HG02763 (cell line): ENCODE measurements around the gene PBX4.

Source experiments
- ATAC-seq: cut with Tn5 transposase; IDR thresholded peaks from one replicate; pipeline ENCODE4 v1.9.1; 2021; ENCODE audit warnings: mild to moderate bottlenecking, moderate library complexity; ENCODE audit not compliant: unreplicated experiment

PBX4 gene

DNA sequence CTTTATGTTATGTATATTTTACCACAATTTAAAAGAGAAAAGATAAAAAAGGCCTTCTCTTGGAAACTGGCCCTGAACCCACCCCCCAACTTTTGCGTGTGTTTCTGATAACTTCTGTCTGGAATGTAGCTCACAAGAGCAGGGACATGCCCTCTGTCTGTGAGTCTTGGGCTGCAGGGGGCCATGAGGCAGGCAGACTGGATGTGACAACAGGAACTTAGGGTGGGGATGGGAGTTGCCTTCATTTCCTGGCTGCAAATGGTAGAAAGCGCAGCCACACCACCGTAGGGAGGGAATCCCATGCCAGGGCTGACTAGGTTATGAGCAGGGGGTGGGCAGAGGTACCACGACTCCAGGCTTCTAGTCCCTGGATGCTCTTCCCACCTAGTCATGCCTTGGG is 58.6 kb downstream of the PBX4 start:
- no peak for ATAC-seq

DNA sequence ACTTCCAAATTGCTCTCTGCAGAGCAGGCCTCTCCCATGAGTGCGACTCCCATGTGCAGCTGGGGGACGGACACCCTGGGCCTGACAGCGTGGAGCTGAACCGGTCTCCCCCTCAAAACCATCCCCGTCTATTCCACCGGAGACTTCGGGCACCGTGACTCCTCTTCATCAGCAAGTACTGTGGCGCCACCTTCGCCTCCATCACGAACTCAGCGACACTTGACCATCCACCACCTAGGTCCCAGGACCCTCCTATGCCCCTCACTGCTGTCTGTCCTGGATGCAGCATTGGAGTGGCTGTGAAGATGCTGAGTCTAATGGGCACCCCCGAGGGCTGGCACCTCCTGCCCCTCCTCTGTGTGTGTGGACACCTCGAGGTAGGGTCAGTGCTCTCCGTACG is 59.9 kb downstream of the PBX4 start:
- ATAC-seq: no peak

DNA sequence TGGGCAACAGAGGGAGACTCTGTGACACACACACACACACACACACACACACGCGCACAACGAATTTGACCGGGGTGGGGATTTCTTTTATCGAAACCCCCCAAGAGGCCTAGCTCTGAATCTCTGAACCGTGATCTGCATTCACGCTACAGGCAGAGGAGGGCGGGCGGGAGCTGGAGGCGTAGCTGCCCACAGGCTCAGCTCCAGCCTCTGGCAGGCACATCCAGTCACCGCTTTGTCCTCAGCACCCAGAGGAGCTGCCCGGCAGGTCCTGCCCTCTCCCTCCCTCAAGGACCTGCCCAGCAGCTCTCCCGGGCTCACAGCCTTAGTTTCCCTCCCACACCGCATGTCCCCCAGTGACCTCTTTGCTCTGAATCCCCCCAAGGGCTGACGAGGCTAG is 60.4 kb downstream of the PBX4 start:
- no peak for ATAC-seq

DNA sequence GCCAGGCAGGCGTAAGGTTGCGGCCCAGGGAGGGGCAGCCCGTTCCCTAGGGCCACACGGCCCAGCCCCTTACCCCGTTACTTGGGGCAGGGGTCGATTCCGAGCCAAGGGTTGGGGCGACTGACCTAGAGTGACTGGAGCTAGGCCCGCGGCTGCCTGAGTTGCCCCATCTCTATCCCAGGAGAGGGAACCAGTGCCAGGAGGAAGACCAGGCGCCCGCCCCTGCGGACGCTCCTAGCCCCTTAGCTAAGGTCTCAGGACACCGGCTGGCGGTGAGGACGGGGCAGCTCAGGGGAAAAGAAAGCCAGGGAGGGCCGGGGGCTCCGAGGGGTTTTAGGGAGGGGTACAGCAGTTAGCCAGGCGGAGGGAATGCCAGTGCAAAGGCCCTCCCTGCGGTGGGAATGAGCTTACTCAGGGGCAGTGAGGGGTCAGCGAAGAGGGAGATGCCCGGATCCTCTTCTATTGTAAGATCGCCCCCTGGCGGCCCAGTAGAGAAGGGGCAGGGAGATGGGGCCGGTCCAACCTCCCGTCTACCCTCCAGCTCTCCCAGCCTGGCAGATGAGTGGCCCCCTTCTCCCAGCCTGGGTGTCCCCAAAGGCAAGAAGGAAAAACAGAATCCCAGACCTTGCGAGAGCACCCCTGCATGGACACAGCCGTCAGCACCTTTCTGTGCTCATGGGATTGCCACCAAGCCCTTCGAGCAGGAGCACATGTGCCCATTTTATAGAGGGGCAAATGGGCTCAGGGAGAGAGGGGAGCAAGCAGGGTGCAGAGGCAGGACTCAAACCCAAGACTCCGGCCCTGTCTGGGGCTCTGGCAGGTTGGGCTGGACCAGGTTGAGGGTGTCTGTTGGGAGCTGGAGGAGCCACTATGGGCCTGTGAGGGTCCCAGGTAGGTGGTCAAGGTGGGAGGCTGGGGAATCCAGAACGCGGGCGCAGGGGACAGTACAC is 64.1 kb downstream of the PBX4 start:
- ATAC-seq: no peak

DNA sequence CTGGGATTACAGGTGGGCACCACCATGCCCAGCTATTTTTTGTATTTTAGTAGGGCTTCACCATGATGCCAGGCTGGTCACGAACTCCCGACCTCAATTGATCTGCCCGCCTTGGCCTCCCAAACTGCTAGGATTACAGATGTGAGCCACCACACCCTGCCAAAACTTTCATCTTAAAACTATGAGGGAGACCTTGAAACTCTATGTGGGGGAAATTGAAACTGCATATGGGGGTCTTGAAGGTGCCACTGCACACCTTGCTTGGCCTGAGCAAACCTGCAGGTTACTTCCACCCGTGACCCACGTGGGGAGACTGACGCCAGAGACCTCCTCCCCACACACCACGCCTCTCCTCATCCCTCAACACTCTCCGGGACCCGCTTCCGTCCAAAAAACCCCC is 64.8 kb downstream of the PBX4 start:
- no peak for ATAC-seq

DNA sequence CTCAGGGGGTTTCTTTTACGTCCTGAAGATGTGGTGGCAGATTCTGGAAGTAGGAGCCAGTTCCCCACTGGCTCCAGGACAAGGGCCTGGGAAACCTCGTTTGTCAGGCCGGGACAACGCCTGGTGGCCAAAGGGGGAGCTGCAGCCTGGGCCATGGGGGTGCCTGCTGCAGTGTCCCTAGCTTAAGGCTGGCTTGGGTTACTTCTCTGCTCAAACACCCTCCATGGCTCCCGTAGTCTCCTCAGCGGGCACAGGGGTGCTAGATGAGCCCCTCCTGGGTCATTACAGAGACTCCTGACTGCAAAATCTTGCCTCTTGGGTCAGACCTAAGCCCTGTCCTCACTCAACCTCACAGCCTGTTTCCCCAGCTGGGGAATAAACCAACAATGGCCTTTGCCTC is 65.7 kb downstream of the PBX4 start:
- ATAC-seq: no peak

DNA sequence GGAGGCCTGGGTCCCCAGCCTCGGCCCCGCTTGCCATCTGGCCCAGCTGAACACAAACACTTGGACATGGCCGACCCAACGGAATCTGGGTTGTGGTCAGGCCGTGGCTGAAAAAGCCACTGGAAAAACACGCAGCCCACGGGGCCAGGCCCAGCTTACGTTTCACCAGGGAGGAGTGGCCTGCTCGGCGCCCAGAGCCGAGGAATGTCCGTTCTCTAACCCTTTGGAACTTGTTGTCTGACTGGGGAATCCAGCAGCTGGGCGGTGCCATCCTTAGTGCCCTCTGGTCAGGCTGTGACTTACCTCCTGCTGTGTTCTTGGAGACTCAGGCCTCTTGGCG is 66.7 kb downstream of the PBX4 start:
- ATAC-seq: no peak

DNA sequence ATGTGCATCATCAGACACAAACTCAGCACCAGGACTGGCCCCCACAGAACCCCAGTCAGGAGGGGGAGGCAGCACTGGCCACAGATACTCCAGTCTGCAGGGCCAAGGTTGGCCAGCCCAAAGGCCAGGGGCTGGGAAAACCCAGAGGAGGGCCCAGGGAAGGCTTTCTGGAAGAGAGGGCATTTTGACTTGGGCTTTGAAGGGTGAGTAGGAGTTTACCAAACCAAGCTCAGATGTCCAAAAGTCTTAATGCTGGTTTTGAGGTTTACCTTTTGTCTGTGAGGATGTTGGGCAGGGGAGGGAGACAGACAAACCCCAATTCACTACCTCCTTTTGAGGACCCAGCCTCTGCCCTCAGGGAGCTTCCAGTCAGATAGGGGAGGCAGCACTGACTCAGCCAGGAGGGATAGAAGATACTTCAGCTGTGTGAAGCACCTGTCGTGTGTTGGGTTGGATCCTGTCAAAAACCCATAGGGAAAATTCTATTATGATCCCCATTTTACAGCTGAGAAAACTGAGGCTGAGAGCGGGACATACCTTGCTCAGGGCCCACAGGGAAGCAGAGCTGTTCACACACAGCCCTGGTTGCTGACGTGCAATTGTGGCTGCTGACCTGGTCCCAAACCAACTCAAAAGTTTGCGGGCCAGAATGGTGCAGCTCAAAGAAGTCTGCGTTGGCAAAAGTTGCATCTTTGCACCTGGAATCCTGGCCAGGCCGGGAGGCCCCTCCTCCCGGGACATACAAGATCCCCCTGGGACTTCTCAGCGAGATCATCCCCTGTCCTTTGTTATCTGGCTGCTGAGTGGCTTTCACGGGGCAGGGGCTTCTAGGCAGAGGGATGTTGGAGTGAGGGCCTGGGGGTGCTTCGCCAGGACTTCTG is 67.3 kb downstream of the PBX4 start:
- no peak for ATAC-seq

DNA sequence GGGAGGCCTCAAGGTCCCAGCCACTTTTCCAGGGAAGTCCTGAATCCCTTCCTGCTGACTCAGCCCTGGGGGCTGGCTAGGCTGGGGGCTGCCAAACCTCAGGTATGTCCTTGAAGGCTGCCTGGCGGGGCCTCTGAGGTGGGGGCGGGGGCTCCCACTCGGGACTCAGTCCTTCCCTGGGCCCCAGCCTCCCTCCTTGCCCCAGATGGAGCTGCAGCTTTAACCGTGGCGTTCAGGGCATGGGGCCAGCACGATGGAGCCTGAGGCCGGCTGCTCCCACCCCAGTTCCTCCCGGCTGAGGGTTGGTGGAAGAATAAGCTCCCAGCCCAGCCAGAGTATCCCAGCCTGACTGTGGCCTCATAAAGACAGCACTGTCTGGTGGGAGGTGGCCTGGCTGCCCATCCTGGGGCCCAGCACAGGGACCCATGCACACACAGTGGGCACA is 68.0 kb downstream of the PBX4 start:
- ATAC-seq: no peak

DNA sequence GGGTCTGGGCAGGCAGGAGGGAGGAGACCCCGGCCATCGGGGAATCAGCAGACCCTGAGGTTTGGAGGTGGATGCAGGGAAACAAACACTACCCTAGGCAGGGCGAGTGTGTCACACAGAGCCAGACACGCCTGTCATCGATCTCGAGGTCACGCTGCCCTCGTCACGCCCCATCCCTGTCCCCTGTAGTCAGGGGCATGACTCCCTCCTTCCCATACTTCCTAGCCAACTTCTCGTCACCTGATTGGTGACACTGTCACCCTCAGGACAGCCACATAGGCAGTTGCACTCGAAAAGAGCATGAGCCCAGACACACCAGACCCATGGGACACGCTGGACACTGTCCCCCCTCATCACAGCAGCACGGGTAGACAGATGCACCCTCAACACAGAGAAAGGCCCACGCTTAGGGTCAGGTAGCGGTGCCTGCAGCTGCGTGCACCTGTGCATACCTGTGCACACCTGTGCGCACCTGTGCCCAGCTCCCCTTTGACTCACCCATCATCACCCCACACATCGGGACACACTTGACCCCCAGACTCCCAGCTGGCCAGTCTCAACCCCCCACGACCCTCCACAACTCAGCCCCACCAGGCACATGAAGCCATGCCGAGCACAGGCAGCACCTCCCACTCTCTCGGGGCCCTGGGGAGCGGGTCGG is 68.6 kb downstream of the PBX4 start:
- no peak for ATAC-seq

DNA sequence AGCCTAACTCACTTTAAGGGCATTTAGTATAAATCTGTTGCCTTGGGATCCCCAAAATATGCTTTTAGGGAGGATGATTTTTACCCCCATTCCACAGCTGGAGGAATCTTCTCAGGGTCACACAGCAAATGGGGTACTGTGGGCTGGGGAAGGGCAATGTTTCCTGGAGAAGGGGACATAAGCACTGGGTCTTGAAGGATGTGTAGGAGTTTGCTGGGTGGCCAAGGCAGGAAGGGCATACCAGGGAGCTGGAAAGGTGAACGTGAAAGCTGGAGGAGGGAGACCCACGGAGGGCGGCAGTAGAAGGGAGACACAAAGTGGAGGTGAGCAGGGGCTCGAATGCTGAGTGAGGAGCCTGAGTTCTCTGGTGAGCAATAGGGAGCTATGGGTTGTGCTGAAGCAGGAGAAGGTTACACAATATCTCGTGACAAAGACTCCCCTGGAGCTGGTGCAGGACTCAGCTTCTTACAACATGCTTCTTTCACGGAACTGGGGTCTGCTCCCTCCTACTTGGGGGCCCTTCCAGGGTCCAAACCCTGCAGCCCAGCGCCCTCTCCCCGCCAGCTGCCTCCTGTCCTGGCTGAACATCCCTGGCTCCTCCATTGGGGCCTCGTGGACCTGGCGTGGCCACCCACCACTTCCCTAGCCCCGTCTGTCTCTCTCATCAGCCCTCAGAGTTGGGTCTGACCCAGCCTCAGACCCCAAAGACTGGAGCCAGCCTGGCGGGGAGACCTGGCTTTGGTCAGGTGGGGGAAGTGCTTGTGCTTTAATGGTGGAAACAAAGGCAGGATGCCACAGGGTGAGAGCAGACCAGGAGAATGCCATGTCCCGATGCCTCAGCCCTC is 69.3 kb downstream of the PBX4 start:
- ATAC-seq: no peak

DNA sequence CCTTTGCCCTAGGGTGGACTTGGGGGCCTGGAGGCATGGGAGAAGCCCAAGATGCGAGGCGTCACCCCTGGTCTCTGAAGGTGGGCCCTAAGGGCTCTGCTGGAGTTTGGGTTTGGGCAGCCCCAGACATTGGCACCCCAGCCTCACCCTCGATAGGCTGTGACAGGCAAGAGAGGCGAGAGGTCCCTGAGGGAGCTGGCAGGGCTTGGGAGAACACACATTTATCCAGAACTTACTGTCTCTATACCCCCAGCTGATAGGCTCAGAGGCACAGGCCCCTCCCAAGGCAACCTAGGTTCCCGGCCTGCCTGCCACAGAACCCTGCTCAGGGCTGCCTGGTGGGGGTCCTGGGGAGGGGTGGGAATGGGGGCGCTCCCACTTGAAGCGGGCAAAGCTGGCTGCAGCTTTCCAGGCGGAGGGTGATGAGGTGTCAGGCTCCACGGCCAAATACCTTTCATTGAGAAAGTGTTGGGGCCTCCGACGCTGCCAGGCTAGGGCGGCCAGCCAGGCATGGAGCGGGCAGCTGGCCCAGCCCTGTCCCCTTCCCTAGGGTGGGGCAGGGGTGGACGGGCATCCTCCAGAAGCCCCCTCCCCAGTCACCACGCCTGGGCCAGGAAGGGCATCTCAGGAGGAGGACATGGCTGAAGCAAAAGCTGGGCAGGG is 70.7 kb downstream of the PBX4 start:
- no peak for ATAC-seq

DNA sequence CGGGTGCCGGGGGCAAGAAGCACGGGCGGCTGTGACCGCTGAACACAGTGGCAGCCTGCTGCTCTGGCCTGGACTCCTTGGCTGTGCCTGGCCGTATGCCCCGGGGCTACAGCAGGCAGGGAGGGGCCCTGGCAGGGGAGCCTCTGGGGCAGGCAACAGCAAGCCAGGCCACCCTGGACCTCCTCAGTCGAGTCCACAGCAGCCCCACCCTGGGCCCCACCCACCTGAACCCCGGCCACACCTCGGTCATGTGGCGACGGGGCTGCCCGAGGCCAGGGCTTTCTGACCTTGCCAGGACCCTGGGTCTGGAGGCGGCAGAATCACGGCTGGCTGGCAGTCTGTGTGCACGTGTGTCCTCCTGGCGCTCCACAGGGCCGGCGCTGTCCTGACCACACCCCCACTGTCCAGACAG is 71.7 kb downstream of the PBX4 start:
- ATAC-seq: no peak

DNA sequence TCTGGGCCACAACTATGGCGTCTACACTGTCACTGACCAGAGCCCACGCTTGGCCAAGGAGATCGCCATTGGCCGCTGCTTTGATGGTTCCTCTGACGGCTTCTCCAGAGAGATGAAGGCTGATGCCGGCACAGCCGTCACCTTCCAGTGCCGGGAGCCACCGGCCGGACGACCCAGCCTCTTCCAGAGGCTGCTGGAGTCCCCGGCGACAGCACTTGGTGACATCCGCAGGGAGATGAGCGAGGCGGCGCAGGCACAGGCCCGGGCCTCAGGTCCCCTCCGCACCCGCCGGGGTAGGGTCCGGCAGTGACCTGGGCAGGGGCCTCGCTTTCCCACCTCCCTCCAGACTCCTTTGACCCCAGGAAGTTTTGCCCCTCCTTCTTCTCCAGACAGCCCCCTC is 72.8 kb downstream of the PBX4 start:
- ATAC-seq: no peak

DNA sequence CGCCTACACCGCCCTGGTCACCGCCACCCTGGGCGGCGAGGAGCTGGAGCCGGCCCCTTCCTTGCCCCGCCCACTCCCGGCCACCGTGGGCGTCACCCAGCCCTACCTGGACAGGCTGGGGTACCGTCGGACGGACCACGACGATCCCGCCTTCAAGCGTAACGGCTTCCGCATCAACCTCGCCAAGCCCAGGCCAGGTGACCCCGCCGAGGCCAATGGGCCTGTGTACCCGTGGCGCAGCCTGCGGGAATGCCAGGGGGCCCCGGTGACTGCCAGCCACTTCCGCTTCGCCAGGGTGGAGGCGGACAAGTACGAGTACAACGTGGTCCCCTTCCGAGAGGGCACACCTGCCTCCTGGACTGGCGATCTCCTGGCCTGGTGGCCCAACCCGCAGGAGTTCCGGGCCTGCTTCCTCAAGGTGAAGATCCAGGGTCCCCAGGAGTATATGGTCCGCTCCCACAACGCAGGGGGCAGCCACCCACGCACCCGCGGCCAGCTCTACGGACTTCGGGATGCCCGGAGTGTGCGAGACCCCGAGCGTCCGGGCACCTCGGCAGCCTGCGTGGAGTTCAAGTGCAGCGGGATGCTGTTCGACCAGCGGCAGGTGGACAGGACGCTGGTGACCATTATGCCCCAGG is 73.4 kb downstream of the PBX4 start:
- ATAC-seq: no peak

DNA sequence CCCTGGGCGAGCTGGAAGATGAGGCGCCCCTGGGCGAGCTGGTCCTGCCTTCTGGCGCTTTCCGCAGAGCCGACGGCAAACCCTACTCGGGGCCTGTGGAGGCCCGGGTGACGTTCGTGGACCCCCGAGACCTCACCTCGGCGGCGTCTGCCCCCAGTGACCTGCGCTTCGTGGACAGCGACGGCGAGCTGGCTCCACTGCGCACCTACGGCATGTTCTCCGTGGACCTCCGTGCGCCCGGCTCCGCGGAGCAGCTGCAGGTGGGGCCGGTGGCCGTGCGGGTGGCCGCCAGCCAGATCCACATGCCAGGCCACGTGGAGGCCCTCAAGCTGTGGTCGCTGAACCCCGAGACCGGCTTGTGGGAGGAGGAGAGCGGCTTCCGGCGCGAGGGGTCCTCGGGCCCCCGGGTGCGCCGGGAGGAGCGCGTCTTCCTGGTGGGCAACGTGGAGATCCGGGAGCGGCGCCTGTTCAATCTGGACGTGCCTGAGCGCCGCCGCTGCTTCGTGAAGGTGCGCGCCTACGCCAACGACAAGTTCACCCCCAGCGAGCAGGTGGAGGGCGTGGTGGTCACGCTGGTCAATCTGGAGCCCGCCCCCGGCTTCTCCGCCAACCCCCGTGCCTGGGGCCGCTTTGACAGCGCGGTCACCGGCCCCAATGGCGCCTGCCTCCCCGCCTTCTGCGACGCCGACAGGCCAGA is 74.1 kb downstream of the PBX4 start:
- ATAC-seq: no peak

DNA sequence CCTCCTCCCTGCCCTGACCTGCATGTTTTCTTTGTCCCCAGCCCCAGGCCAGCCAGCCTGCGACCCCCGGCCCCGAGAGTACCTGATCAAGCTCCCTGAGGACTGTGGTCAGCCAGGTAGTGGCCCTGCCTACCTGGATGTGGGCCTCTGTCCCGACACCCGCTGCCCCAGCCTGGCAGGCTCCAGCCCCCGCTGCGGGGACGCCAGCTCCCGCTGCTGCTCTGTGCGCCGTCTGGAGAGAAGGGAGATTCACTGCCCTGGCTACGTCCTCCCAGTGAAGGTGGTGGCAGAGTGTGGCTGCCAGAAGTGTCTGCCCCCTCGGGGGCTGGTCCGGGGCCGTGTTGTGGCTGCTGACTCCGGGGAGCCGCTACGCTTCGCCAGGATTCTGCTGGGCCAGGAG is 74.8 kb downstream of the PBX4 start:
- ATAC-seq: no peak

DNA sequence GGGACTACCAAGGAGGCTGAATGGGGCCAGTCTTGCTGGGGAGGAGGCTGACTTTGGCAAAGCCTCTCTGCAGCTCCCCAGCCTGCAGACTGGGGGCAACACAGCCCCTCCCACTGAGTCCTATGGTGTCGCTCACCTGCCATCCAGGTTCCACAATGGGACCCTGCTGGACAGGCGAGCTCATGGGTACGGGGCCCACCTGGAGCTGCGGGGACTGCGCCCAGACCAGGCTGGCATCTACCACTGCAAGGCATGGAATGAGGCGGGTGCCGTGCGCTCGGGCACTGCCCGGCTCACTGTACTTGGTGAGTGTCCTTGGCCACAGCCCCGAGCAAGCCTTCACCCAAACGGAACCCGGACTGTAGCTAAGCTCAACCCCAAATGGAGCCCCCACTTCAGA is 75.4 kb downstream of the PBX4 start:
- no peak for ATAC-seq

DNA sequence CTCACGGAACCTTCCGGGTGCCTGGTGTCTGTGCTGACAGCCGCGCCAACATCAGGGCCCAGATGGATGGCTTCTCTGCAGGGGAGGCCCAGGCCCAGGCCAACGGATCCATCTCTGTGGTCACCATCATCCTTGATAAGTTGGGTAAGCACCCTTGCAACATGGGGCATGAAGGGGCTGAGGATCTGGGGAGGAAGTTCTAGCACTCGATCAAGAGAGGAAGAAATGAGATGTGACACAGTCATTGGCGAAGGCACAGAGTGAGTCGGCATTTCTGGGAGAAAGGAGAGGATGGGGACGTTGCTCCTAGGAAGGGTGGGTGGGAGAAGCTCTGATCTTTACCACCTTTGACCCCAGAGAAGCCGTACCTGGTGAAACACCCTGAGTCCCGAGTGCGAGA is 76.0 kb downstream of the PBX4 start:
- ATAC-seq: no peak
